ENCODE data around the gene FAM200B. TPM values are rescaled to one million over a fixed set of nuclear protein-coding genes. Genes with fewer than 3 reads are reported as not detected.

The FAM200B gene
- polyA plus RNA-seq, 1 of the 3 experiments (the other 2 are of a cell fraction) = 46.3 TPM

DNA sequence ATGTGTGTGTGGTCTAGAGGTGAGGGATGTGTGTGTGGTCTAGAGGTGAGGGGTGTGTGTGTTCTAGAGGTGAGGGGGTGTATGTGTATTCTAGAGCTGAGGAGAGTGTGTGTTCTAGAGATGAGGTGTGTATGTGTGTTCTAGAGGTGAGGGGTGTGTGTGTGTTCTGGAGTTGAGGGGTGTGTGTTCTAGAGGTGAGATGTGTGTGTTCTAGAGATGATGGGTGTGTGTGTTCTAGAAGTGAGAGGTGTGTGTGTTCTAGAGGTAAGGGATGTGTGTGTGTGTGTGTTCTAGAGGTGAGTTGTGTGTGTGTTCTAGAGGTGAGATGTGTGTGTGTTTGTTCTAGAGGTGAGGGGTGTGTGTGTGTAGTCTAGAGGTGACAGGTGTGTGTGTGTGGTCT, 22.5 kb downstream of the FAM200B start:
- Histone ChIP-seq H3K79me2 (ENCODE audit: insufficient read depth) (no peaks in the 10 kb centered on the region), H3K9me3 (no peaks in the 10 kb centered on the region), H3K4me3 (ENCODE audit: low read depth in 2 of 2, low read length in 1 of 2) (no peak overlapping the region), H3F3A (replicated peaks; ENCODE audit: insufficient read depth) (no peaks in the 10 kb centered on the region), H3K27ac (ENCODE audit: low read depth in 2 of 2, low read length in 1 of 2) (no peak overlapping the region), H3K27me3 (ENCODE audit: insufficient read depth) (no peaks in the 10 kb centered on the region), H3K9me2 (no peaks in the 10 kb centered on the region), H3K9ac (no peak overlapping the region), H2AFZ (ENCODE audit: low read depth) (no peak overlapping the region), H3K4me1 (ENCODE audit: control insufficient read depth in 1 of 2, insufficient read depth in 2 of 2, low read depth in 1 of 2, low read length in 1 of 2) (peaks cover 0 to 4% of the 10 kb centered on the region in 2 experiments; a peak in 2 of 4 replicates), H3K36me3 (replicated peaks in 1 of 2; ENCODE audit: control insufficient read depth in 1 of 2, insufficient read depth in 2 of 2, low read length in 1 of 2) (no peaks in the 10 kb centered on the region), H3K4me2 (no peak overlapping the region), H4K20me1 (ENCODE audit: insufficient read depth) (no peaks in the 10 kb centered on the region)
- ChIA-PET CTCF (no interaction called here), POLR2A (no interaction called here)
- TF ChIP-seq RCOR1 (IDR thresholded peaks at IDR 0.05; ENCODE audit: low read length) (no peak), JUND (IDR thresholded peaks at IDR 0.05) (no peak)
- TF ChIP-seq, protein P1, sequence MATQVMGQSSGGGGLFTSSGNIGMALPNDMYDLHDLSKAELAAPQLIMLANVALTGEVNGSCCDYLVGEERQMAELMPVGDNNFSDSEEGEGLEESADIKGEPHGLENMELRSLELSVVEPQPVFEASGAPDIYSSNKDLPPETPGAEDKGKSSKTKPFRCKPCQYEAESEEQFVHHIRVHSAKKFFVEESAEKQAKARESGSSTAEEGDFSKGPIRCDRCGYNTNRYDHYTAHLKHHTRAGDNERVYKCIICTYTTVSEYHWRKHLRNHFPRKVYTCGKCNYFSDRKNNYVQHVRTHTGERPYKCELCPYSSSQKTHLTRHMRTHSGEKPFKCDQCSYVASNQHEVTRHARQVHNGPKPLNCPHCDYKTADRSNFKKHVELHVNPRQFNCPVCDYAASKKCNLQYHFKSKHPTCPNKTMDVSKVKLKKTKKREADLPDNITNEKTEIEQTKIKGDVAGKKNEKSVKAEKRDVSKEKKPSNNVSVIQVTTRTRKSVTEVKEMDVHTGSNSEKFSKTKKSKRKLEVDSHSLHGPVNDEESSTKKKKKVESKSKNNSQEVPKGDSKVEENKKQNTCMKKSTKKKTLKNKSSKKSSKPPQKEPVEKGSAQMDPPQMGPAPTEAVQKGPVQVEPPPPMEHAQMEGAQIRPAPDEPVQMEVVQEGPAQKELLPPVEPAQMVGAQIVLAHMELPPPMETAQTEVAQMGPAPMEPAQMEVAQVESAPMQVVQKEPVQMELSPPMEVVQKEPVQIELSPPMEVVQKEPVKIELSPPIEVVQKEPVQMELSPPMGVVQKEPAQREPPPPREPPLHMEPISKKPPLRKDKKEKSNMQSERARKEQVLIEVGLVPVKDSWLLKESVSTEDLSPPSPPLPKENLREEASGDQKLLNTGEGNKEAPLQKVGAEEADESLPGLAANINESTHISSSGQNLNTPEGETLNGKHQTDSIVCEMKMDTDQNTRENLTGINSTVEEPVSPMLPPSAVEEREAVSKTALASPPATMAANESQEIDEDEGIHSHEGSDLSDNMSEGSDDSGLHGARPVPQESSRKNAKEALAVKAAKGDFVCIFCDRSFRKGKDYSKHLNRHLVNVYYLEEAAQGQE (IDR thresholded peaks at IDR 0.05; ENCODE audit: low read depth, low read length) = no peak
- TF ChIP-seq, protein P2, sequence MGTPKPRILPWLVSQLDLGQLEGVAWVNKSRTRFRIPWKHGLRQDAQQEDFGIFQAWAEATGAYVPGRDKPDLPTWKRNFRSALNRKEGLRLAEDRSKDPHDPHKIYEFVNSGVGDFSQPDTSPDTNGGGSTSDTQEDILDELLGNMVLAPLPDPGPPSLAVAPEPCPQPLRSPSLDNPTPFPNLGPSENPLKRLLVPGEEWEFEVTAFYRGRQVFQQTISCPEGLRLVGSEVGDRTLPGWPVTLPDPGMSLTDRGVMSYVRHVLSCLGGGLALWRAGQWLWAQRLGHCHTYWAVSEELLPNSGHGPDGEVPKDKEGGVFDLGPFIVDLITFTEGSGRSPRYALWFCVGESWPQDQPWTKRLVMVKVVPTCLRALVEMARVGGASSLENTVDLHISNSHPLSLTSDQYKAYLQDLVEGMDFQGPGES (IDR thresholded peaks at IDR 0.05; ENCODE audit: low read depth, low read length) = no peak
- DNase-seq = no peak

DNA sequence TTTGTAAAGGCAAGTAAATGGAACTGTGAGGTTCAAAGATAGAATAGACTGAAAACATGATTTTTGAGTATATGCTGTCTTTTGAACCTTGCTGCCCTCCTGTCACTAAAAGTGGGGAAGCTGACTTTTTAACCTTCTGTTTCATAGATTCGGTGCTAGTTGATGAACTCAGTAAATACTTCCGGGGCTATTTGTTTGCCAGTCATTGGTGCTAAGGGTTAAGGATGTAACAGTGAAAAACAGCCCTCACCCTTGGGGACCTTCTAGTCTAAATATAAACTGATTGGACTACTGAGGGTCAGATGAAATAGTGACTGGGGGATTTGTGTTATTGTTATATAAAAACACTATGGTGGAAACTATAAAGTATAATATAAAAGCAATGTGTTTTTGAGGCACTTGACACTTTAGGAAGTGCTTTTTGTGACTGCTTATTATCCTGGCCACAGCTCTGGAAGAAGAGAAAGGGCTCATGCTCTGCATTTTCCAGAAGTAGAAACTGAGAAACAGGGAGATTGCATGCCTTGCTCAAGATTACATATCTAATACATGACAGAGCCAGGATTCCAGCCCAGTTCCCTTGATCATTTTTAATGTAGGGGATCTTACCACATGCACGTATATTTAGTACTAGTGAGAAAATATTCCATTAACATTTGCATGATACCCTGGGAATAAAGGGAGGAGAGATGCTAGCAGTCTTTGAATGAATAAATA, 25.2 kb downstream of the FAM200B start:
- no peak overlapping the region for H3K9ac ChIP-seq
- H3K4me1 ChIP-seq (ENCODE audit: control insufficient read depth in 1 of 2, insufficient read depth in 2 of 2, low read depth in 1 of 2, low read length in 1 of 2) = peaks cover 0 to 4% of the 10 kb centered on the region in 2 experiments; a peak in 2 of 4 replicates
- no peaks in the 10 kb centered on the region for H3K9me2 ChIP-seq
- H3K27ac ChIP-seq (ENCODE audit: low read depth in 2 of 2, low read length in 1 of 2) = no peak overlapping the region
- no peaks in the 10 kb centered on the region for H3K27me3 ChIP-seq (ENCODE audit: insufficient read depth)
- no peak for TF ChIP-seq RAD21 (IDR thresholded peaks at IDR 0.05; ENCODE audit: low read length)
- TF ChIP-seq EP300 (IDR thresholded peaks at IDR 0.05; ENCODE audit: borderline replicate concordance in 1 of 2, low read depth in 1 of 2, low read length in 1 of 2) = no peak
- no peak for TF ChIP-seq TCF12 (IDR thresholded peaks at IDR 0.05)
- TF ChIP-seq, protein P2 (IDR thresholded peaks at IDR 0.05; ENCODE audit: low read depth, low read length) = no peak
- no peak for TF ChIP-seq NFIC (IDR thresholded peaks at IDR 0.05; ENCODE audit: borderline replicate concordance)
- TF ChIP-seq MEF2A (IDR thresholded peaks at IDR 0.05; ENCODE audit: borderline replicate concordance, low read depth) = no peak
- TF ChIP-seq, protein P3, sequence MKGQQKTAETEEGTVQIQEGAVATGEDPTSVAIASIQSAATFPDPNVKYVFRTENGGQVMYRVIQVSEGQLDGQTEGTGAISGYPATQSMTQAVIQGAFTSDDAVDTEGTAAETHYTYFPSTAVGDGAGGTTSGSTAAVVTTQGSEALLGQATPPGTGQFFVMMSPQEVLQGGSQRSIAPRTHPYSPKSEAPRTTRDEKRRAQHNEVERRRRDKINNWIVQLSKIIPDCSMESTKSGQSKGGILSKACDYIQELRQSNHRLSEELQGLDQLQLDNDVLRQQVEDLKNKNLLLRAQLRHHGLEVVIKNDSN (IDR thresholded peaks at IDR 0.05; ENCODE audit: borderline replicate concordance, low read depth) = no peak
- TF ChIP-seq, protein P4, sequence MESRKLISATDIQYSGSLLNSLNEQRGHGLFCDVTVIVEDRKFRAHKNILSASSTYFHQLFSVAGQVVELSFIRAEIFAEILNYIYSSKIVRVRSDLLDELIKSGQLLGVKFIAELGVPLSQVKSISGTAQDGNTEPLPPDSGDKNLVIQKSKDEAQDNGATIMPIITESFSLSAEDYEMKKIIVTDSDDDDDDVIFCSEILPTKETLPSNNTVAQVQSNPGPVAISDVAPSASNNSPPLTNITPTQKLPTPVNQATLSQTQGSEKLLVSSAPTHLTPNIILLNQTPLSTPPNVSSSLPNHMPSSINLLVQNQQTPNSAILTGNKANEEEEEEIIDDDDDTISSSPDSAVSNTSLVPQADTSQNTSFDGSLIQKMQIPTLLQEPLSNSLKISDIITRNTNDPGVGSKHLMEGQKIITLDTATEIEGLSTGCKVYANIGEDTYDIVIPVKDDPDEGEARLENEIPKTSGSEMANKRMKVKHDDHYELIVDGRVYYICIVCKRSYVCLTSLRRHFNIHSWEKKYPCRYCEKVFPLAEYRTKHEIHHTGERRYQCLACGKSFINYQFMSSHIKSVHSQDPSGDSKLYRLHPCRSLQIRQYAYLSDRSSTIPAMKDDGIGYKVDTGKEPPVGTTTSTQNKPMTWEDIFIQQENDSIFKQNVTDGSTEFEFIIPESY (IDR thresholded peaks at IDR 0.05; ENCODE audit: borderline replicate concordance, low read depth) = no peak
- TF ChIP-seq YY1 (IDR thresholded peaks at IDR 0.05; ENCODE audit: low read depth) = no peak
- TF ChIP-seq ELF1 (IDR thresholded peaks at IDR 0.05) = no peak
- TF ChIP-seq GATA2 (CRISPR knock-in tag; IDR thresholded peaks at IDR 0.05) = no peak
- no peak for TF ChIP-seq POLR2AphosphoS5 (IDR thresholded peaks at IDR 0.05; ENCODE audit: low read depth, low read length)
- WGBS (ENCODE audit: low lambda C conversion rate) = 84% methylated on average over 3 of the region's 3 CpGs
- no peaks in the 10 kb centered on the region for H3K79me2 ChIP-seq (ENCODE audit: insufficient read depth)
- no peaks in the 10 kb centered on the region for H3F3A ChIP-seq (replicated peaks; ENCODE audit: insufficient read depth)
- no peak for DNase-seq
- ChIA-PET POLR2A (no interaction called here), CTCF (no interaction called here)
- no peaks in the 10 kb centered on the region for H3K9me3 ChIP-seq
- H3K36me3 ChIP-seq (replicated peaks in 1 of 2; ENCODE audit: control insufficient read depth in 1 of 2, insufficient read depth in 2 of 2, low read length in 1 of 2) = no peaks in the 10 kb centered on the region
- no peaks in the 10 kb centered on the region for H4K20me1 ChIP-seq (ENCODE audit: insufficient read depth)
- H2AFZ ChIP-seq (ENCODE audit: low read depth) = no peak overlapping the region
- H3K4me3 ChIP-seq (ENCODE audit: low read depth in 2 of 2, low read length in 1 of 2) = no peak overlapping the region
- H3K4me2 ChIP-seq = no peak overlapping the region
